Spleen (tissue), 7 donors: Measurements from ENCODE around the gene CNN3.

ENCODE experiments used
- CTCF ChIP-seq, 11 experiments: fragments of 200-600 bp in 7 of 11; fragments of 450-650 bp in 4 of 11; sonication (generic) in 4 of 11; IDR thresholded peaks in 8 of 11; conservative IDR thresholded peaks in 3 of 11; 1 replicate in 7 of 11; 2 replicates in 4 of 11; pipeline versions ENCODE4 v1.4.0 to v1.8.0; 2016 to 2021; ENCODE audit warnings: antibody characterized with exemption in 11 of 11, inconsistent platforms in 4 of 11, mild to moderate bottlenecking in 1 of 11
- POLR2A ChIP-seq, 3 donors: fragments of 450-650 bp; IDR thresholded peaks; one replicate each; pipeline ENCODE4 v1.5.1; 2017; ENCODE audit warnings: antibody characterized with exemption in 3 of 3, mild to moderate bottlenecking in 1 of 3
- POLR2AphosphoS5 ChIP-seq, 3 donors: sonication (generic); formaldehyde crosslinking; IDR thresholded peaks; one replicate each; pipeline ENCODE4 v1.5.1; 2017; ENCODE audit warnings: antibody characterized with exemption in 3 of 3
- donor health status: DM: no; HTN: no; CAD: no; lungs with moderate emphysema.
- donor health status: DM: no; HTN: no; CAD: no.
- donor health status: DM: no; HTN: no; CAD: no.

DNA sequence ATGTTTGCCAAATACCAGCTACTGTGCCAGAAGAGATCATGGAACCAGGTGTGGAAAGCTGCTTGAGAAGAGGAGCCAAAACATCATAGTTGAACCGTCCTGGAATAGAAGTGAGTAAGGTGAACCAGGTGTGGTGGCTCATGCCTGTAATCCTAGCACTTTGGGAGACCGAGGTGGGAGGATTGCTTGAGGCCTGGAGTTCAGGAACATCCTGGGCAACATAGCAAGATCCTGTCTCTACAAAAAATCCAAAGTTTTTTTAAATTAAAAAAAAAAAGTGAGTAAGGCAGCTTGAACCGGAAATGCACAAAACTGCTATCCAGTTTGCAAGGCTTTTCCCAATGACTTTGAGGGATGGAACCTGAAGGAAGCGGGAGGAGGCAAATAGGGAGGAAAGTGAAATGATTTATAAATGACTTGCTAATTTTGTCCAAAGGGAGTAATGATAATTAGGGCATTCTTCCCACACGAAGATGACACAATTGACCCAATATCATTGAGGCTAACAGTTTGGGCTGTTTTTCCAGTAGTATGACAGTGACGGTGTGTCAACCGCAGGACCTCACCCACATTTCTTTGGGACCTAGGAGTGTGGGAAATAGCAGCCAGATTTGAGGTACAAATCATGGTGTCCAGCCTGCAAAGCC lies 1.5 kb upstream of the CNN3 start:
- TF ChIP-seq POLR2AphosphoS5 (IDR thresholded peaks at IDR 0.05) (no peak), CTCF (IDR thresholded peaks at IDR 0.05 in 8 of 11, conservative IDR thresholded peaks at IDR 0.05 in 3 of 11) (no peak), POLR2A (IDR thresholded peaks at IDR 0.05) (no peak)
